ENCODE data around the gene SART1.

Gene SART1

DNA sequence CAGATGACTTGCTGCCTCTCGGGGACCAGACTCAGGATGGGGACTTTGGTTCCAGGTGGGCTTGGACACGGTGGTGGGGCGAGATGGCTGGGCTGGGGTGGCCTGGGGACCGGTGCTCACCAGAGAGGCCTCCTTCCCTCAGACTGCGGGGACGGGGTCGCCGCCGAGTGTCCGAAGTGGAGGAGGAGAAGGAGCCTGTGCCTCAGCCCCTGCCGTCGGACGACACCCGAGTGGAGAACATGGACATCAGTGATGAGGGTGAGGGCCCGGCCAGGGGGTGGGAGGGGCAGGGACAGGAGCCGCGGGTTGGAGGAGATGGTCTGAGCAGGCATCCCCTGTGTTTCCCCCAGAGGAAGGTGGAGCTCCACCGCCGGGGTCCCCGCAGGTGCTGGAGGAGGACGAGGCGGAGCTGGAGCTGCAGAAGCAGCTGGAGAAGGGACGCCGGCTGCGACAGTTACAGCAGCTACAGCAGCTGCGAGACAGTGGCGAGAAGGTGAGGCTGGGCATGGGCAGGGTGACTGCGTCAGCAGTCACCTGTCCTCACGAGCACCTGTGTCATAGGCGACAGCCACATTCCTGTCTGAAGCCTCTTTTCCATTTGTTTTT is 5.9 kb downstream of the SART1 start:
- no peaks in the 10 kb centered on the region for H4K20me1 ChIP-seq (ENCODE audit: insufficient read depth, low read length)
- no peak overlapping the region for H2AFZ ChIP-seq (ENCODE audit: low read length)
- peaks cover 14% of the 10 kb centered on the region for H3K4me1 ChIP-seq (ENCODE audit: insufficient read depth, low read length, severe bottlenecking)
- no peak overlapping the region for H3K4me2 ChIP-seq (ENCODE audit: low read length)
- H3K9ac ChIP-seq (ENCODE audit: low read length): no peak overlapping the region
- no peak overlapping the region for H3K4me3 ChIP-seq (ENCODE audit: low read depth, low read length, poor library complexity, severe bottlenecking)
- H3F3A ChIP-seq (ENCODE audit: insufficient read depth, low read length): no peaks in the 10 kb centered on the region
- no peak for TF ChIP-seq EZH2 (IDR thresholded peaks at IDR 0.05; ENCODE audit: borderline replicate concordance, low read length)
- TF ChIP-seq, protein P1, sequence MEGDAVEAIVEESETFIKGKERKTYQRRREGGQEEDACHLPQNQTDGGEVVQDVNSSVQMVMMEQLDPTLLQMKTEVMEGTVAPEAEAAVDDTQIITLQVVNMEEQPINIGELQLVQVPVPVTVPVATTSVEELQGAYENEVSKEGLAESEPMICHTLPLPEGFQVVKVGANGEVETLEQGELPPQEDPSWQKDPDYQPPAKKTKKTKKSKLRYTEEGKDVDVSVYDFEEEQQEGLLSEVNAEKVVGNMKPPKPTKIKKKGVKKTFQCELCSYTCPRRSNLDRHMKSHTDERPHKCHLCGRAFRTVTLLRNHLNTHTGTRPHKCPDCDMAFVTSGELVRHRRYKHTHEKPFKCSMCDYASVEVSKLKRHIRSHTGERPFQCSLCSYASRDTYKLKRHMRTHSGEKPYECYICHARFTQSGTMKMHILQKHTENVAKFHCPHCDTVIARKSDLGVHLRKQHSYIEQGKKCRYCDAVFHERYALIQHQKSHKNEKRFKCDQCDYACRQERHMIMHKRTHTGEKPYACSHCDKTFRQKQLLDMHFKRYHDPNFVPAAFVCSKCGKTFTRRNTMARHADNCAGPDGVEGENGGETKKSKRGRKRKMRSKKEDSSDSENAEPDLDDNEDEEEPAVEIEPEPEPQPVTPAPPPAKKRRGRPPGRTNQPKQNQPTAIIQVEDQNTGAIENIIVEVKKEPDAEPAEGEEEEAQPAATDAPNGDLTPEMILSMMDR (IDR thresholded peaks at IDR 0.05; ENCODE audit: low read length): no peak
- H3K27me3 ChIP-seq (ENCODE audit: insufficient read depth, low read length): no peaks in the 10 kb centered on the region
- no peaks in the 10 kb centered on the region for H3K9me3 ChIP-seq (ENCODE audit: low read length)
- peaks cover 68% of the 10 kb centered on the region for H3K36me3 ChIP-seq (ENCODE audit: insufficient read depth, low read length)
- no peaks in the 10 kb centered on the region for H3K9me2 ChIP-seq (ENCODE audit: low read depth, low read length)
- H3K79me2 ChIP-seq (ENCODE audit: insufficient read depth, low read length): peaks cover 9% of the 10 kb centered on the region
- no peak overlapping the region for H3K27ac ChIP-seq (ENCODE audit: low read depth, low read length, poor library complexity, severe bottlenecking)

DNA sequence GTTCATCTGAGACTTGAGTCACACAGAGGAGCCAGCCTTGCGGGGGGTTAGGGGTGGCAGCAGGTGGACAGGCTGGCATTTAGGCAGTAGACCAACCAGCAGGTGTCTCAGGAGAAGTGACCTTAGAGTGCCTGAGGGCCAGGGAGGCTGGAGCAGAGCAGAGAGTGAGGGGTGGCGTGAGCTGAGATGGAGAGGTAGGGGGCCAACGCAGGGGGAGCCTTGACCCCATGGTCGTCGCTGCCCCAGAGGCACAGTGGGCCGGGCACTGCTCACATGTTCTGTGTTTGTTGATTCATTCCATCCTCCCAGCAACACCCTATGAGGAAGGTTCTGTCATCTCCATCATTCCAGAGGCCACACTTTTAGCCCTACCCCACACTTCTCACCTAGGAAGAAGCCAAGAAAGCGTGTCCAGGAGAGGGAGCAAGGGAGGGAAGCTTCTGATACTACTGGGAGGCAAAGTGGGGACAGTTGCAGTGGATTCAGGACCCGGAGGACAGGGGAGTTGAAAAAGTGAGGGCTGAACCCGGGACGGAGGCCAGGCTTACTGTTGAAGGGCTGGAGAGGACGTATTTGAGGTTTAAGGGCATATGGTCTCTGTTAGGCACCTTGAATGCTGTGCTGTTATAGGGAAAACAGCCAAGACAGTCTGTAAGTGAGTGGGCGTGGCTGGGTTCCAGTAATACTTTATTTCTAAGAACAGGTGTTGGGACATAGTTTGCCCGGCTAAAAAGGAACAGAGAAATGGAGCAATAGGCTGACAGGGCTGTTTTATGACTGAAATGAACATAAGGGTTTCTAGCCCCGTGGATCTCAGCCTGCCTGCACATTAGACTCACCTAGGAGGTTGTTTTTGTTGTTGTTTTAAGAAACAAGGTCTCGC is 7.3 kb downstream of the SART1 start:
- H3F3A ChIP-seq (ENCODE audit: insufficient read depth, low read length): no peaks in the 10 kb centered on the region
- no peaks in the 10 kb centered on the region for H3K9me2 ChIP-seq (ENCODE audit: low read depth, low read length)
- peaks cover 80% of the 10 kb centered on the region for H3K36me3 ChIP-seq (ENCODE audit: insufficient read depth, low read length)
- H3K9me3 ChIP-seq (ENCODE audit: low read length): no peaks in the 10 kb centered on the region
- no peak overlapping the region for H3K4me3 ChIP-seq (ENCODE audit: low read depth, low read length, poor library complexity, severe bottlenecking)
- H3K27ac ChIP-seq (ENCODE audit: low read depth, low read length, poor library complexity, severe bottlenecking): no peak overlapping the region
- no peaks in the 10 kb centered on the region for H3K79me2 ChIP-seq (ENCODE audit: insufficient read depth, low read length)
- peaks cover under 1% of the 10 kb centered on the region for H3K4me1 ChIP-seq (ENCODE audit: insufficient read depth, low read length, severe bottlenecking)
- no peak for TF ChIP-seq EZH2 (IDR thresholded peaks at IDR 0.05; ENCODE audit: borderline replicate concordance, low read length)
- TF ChIP-seq, protein P1 (IDR thresholded peaks at IDR 0.05; ENCODE audit: low read length): no peak
- no peak overlapping the region for H3K4me2 ChIP-seq (ENCODE audit: low read length)
- H3K27me3 ChIP-seq (ENCODE audit: insufficient read depth, low read length): no peaks in the 10 kb centered on the region
- H4K20me1 ChIP-seq (ENCODE audit: insufficient read depth, low read length): no peaks in the 10 kb centered on the region
- no peak overlapping the region for H3K9ac ChIP-seq (ENCODE audit: low read length)
- H2AFZ ChIP-seq (ENCODE audit: low read length): no peak overlapping the region

DNA sequence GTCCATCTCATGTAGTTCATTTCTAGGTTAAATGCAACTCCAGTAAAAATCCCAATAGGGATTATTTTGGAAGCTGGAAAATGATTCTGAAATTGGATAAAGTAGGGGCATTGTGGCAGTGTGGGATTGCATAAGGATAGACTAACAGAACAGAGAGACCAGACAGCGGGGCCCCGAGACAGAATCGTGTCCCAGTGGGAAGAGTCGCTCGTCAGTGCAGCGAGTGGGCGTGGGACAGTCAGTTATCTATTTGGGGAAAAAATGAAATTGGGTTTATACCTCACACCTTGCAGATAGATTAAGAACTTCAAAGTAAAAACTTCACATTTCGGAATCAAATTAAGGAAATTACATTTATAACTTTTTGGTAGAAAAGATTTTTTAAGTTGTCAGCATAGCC is 10.6 kb downstream of the SART1 start:
- H3K4me3 ChIP-seq (ENCODE audit: low read depth, low read length, poor library complexity, severe bottlenecking): no peak overlapping the region
- no peaks in the 10 kb centered on the region for H3K9me2 ChIP-seq (ENCODE audit: low read depth, low read length)
- H3F3A ChIP-seq (ENCODE audit: insufficient read depth, low read length): no peaks in the 10 kb centered on the region
- H3K36me3 ChIP-seq (ENCODE audit: insufficient read depth, low read length): peaks cover 61% of the 10 kb centered on the region
- H3K27me3 ChIP-seq (ENCODE audit: insufficient read depth, low read length): no peaks in the 10 kb centered on the region
- TF ChIP-seq, protein P1 (IDR thresholded peaks at IDR 0.05; ENCODE audit: low read length): no peak
- TF ChIP-seq EZH2 (IDR thresholded peaks at IDR 0.05; ENCODE audit: borderline replicate concordance, low read length): no peak
- H3K9me3 ChIP-seq (ENCODE audit: low read length): no peaks in the 10 kb centered on the region
- H3K9ac ChIP-seq (ENCODE audit: low read length): no peak overlapping the region
- H4K20me1 ChIP-seq (ENCODE audit: insufficient read depth, low read length): no peaks in the 10 kb centered on the region
- H3K27ac ChIP-seq (ENCODE audit: low read depth, low read length, poor library complexity, severe bottlenecking): no peak overlapping the region
- H2AFZ ChIP-seq (ENCODE audit: low read length): no peak overlapping the region
- H3K4me1 ChIP-seq (ENCODE audit: insufficient read depth, low read length, severe bottlenecking): no peaks in the 10 kb centered on the region
- no peak overlapping the region for H3K4me2 ChIP-seq (ENCODE audit: low read length)
- H3K79me2 ChIP-seq (ENCODE audit: insufficient read depth, low read length): no peaks in the 10 kb centered on the region

Data from OCI-LY1 (cell line).